Measurements from ENCODE around the gene RNF115.
"Not testable (repeated sequence)": the region's sequence is repeated elsewhere in the genome, so short reads cannot be mapped to it uniquely, and the experiment has no call there.

The RNF115 gene

DNA sequence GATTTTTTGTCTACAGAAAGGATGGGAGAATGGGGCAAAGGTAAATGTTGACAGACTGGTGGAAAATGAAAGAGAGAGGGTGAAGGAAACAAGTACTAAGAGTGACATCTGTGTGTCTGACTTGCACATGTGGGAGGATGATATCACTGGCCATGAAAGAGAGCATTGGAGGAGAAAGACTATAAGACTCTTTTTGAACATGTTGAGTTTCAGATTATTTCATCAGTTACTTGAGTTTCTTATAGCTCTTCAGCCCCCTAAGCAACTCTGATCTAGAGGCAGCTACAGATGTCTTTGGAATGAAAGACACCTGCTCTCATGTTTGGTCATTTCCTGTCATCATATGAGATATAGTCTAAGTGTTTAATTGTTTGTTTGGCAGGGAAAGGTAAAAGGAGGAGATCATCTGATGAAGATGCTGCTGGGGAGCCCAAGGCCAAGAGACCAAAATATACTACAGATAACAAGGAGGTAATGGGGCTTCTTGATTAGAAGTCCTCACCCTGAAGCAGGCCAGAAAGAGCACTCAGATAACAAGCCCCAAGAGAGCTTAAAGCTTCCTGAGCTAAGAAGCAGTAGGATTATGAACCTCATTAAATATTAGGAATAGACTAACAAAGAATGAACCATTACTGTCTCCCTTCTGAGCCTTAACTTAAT, 4.6 kb upstream of the RNF115 start:
- DNase-seq (ENCODE audit: extremely low read depth in 1 of 2, low read depth in 1 of 2), result no peak

- DNase-seq (ENCODE audit: extremely low read depth in 1 of 2, low read depth in 1 of 2), result no peak
These were observed 4.1 kb upstream of the RNF115 start for GRCh38 chr1:145827966-145828365.

- DNase-seq (ENCODE audit: extremely low read depth in 1 of 2, low read depth in 1 of 2), result no peak
These were observed 2.1 kb upstream of the RNF115 start for GRCh38 chr1:145826030-145826429.

GRCh38 chr1:145824499-145824842, 576 bp upstream of the RNF115 start:
- DNase-seq (ENCODE audit: extremely low read depth in 1 of 2, low read depth in 1 of 2), result no peak

DNA sequence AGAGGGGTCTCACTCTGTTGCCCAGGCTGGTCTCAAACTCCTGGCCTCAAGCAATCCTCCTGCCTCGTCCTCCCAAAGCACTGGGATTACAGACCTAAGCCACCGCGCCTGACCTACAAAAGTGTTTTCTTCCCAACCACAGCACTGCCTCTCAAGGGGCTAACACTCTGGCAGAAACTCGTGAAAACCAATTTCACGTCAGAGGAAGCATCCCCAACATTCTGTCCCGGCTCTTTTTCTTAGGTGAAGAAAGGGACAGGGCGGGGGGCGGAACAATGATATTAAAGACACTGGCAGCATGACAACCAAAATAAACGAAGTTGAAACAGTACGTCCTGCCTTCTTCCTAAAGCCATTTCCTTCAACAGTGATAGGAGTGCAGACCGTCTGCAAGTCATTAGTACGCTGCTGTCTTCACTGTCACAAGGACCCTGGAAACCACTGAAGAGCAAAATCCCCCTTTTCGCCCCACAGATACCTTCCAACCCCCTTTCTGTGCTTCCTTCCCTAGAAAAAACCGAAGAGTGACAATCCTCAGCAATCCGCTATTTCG, 1.0 kb downstream of the RNF115 start:
- not testable (repeated sequence) for DNase-seq (ENCODE audit: extremely low read depth in 1 of 2, low read depth in 1 of 2)

GRCh38 chr1:145818095-145818494, 5.8 kb downstream of the RNF115 start:
- not testable (repeated sequence) for DNase-seq (ENCODE audit: extremely low read depth in 1 of 2, low read depth in 1 of 2)

- DNase-seq (ENCODE audit: extremely low read depth in 1 of 2, low read depth in 1 of 2), result not testable (repeated sequence)
These were observed 10.7 kb downstream of the RNF115 start for GRCh38 chr1:145812977-145813810.

DNA sequence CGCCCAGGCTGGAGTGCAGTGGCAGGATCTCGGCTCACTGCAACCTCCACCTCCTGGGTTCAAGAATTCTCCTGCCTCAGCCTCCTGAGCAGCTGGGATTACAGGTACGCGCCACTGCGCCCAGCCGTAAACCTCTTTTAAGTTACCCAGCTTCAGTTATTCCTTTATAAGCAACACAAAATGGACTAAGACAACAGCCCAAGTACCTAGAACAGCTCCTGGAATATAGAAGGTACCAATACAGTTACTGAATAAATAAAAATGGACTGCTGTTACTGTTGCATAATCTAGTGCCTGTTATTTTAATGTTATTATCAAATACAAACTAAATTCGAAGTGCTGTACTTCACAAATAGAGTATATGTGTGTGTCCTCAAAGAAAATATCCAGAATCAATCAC, 17.1 kb downstream of the RNF115 start:
- DNase-seq (ENCODE audit: extremely low read depth in 1 of 2, low read depth in 1 of 2), result no peak

- no peak for DNase-seq (ENCODE audit: extremely low read depth in 1 of 2, low read depth in 1 of 2)
These were observed 17.5 kb downstream of the RNF115 start for GRCh38 chr1:145806408-145806807.

GRCh38 chr1:145805057-145805456, 18.8 kb downstream of the RNF115 start:
- DNase-seq (ENCODE audit: extremely low read depth in 1 of 2, low read depth in 1 of 2), result no peak

DNA sequence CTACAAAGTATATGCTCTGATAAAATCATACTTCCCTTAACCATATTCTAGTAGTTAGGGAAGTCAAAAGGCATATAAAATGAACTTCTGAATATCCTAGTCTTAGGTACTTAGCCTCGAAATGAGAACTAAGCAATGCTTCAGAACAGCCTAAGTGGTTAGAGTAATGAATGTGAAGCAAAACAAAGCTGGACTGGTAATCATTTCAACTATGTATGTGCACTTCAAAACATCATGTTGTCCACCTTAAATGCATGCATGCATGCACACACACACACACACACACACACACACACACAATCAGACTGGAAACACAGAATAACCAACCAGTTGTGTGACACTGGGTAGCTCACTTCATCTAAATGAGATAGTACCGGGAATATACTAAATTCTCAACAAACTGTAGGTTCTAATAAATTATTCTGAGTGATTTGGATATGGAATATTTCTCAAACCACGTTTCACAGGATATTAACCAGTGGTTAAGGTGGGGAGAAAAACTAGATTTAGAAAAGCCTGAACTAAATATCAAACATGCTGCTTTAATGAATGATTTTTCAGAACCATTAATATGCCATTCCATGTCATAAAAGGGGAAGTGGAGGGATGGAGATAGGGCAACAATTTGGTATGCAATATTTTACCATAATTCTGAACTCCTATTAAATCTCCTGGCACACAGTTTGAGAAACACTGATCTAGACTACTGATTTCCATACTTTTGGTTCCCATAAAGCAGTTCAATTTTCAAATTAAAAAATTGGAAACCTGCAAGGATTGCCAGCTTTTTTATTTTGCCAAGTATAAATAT, 19.5 kb downstream of the RNF115 start:
- no peak for DNase-seq (ENCODE audit: extremely low read depth in 1 of 2, low read depth in 1 of 2)

- no peak for DNase-seq (ENCODE audit: extremely low read depth in 1 of 2, low read depth in 1 of 2)
These were observed 24.1 kb downstream of the RNF115 start for GRCh38 chr1:145799806-145800205.

GRCh38 chr1:145796753-145797152, 27.1 kb downstream of the RNF115 start:
- no peak for DNase-seq (ENCODE audit: extremely low read depth in 1 of 2, low read depth in 1 of 2)

GRCh38 chr1:145795257-145795881, 28.5 kb downstream of the RNF115 start:
- no peak for DNase-seq (ENCODE audit: extremely low read depth in 1 of 2, low read depth in 1 of 2)

DNA sequence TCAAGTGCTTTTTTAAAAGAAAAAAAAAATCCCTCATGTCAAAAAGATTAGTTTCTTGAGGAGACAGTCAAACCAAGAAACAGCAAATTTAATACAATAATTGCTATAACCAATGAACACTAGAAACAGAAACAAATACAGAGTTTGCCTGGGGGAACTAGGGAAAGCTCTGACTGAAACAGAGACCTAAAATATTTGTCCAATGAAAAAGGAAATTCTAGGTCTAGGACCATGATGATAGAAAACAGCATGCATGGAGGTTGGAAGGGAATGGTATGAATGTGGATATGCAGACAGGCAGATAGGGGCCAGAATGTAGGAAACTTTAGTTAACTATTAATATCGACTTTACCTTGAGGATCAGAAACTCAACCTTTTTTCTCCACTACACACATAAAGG, 31.4 kb downstream of the RNF115 start:
- no peak for DNase-seq (ENCODE audit: extremely low read depth in 1 of 2, low read depth in 1 of 2)

GRCh38 chr1:145791860-145792259, 32.0 kb downstream of the RNF115 start:
- DNase-seq (ENCODE audit: extremely low read depth in 1 of 2, low read depth in 1 of 2), result not testable (repeated sequence)

GRCh38 chr1:145788580-145788979, 35.3 kb downstream of the RNF115 start:
- no peak for DNase-seq (ENCODE audit: extremely low read depth in 1 of 2, low read depth in 1 of 2)

DNA sequence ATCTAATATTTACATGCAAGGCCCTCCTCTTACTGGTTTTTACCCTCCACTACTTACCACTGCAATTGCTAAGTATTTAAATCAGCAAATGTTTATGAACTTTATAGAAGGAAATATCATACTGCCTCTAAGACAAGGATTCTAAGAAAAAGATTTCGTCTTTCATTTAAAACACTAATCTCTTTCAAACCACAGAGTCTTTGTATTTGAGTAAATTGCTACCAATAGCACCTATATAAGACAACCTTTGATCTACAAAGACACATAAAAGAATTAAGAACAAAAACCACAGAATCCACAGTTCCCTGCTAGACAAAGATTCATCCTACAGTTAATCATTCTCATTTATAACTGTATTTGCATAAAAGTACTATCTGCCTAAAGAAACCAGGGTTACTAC, 37.6 kb downstream of the RNF115 start:
- DNase-seq (ENCODE audit: extremely low read depth in 1 of 2, low read depth in 1 of 2), result no peak

- no peak for DNase-seq (ENCODE audit: extremely low read depth in 1 of 2, low read depth in 1 of 2)
These were observed 38.3 kb downstream of the RNF115 start for GRCh38 chr1:145785547-145785946.

DNA sequence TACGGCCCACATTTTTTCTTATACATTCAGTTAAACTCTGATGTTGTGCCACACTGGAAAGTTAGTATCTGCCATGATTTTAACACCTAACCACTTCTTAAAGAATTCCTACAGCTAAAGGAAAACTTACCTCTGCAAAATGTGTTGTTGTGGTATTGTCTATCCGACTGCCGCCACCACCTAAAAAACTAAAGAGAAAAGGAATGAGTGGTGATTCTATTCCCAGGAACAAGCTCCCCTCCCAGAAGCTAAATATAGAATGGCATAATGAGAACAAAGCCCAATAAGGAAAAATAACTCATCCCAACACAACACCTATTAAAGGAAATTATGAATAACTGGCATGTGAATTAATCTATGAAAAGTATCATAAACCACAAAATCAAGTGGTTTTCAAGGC, 39.5 kb downstream of the RNF115 start:
- no peak for DNase-seq (ENCODE audit: extremely low read depth in 1 of 2, low read depth in 1 of 2)

Data from activated CD8-positive, alpha-beta memory T cell treated with anti-CD3 and anti-CD28 coated beads for 1 hour (primary cell).